Neural cell (in vitro differentiated cells): ENCODE measurements around the gene AFTPH. TPM values are rescaled to one million over a fixed set of nuclear protein-coding genes. Genes with fewer than 3 reads are reported as not detected.

Experiments
- H2AFZ ChIP-seq: fragments of 200-600, 300-800 bp; sonication (generic), shearing (Covaris generic); 2 replicates; pipeline ENCODE4 v1.6.0; 2014; ENCODE audit warnings: low read depth, mild to moderate bottlenecking, antibody characterized with exemption, low read length, moderate library complexity
- H3F3A ChIP-seq: fragments of 200-600 bp; shearing (Covaris generic); 2 replicates; pipeline ENCODE4 v1.6.1; 2016; ENCODE audit warnings: mild to moderate bottlenecking, moderate library complexity, mixed read lengths, antibody characterized with exemption, low read length; ENCODE audit not compliant: insufficient read depth, poor library complexity, severe bottlenecking
- H3K27ac ChIP-seq: fragments of 200-600, 300-800 bp; sonication (generic), shearing (Covaris generic); 2 replicates; pipeline ENCODE4 v1.5.1; 2014; ENCODE audit warnings: mild to moderate bottlenecking, low read length, moderate library complexity
- H3K27me3 ChIP-seq: fragments of 300-800, 200-600 bp; sonication (generic), shearing (Covaris generic); 2 replicates; pipeline ENCODE4 v1.6.0; 2014; ENCODE audit warnings: mild to moderate bottlenecking, low read depth, low read length, moderate library complexity; ENCODE audit not compliant: insufficient read depth
- H3K36me3 ChIP-seq: fragments of 300-800, 200-600 bp; sonication (generic), shearing (Covaris generic); 2 replicates; pipeline ENCODE4 v1.5.1; 2014; ENCODE audit warnings: mild to moderate bottlenecking, antibody characterized with exemption, low read length, moderate library complexity; ENCODE audit not compliant: insufficient read depth
- H3K4me2 ChIP-seq: fragments of 300-800, 200-600 bp; sonication (generic), shearing (Covaris generic); 2 replicates; pipeline ENCODE4 v1.6.0; 2014; ENCODE audit warnings: mild to moderate bottlenecking, low read length
- H3K4me3 ChIP-seq: fragments of 300-800, 200-600 bp; sonication (generic), shearing (Covaris generic); 2 replicates; pipeline ENCODE4 v1.5.1; 2014; ENCODE audit warnings: mild to moderate bottlenecking, low read length, moderate library complexity
- H3K79me2 ChIP-seq: fragments of 200-600 bp; shearing (Covaris generic); replicated peaks from 2 replicates; pipeline ENCODE4 v1.6.0; 2014; ENCODE audit warnings: mild to moderate bottlenecking, low read length, moderate library complexity; ENCODE audit not compliant: insufficient read depth
- H3K9ac ChIP-seq: fragments of 300-800, 200-600 bp; sonication (generic), shearing (Covaris generic); 2 replicates; pipeline ENCODE4 v1.6.1; 2016; ENCODE audit warnings: mild to moderate bottlenecking, low read length, mixed read lengths
- H3K9me2 ChIP-seq: fragments of 200-600 bp; shearing (Covaris generic); 2 replicates; pipeline ENCODE4 v1.6.1; 2016; ENCODE audit warnings: mild to moderate bottlenecking, low read length, mixed read lengths; ENCODE audit not compliant: insufficient read depth
- H3K9me3 ChIP-seq: fragments of 200-600, 300-800 bp; sonication (generic), shearing (Covaris generic); 2 replicates; pipeline ENCODE4 v1.6.1; 2016; ENCODE audit warnings: mild to moderate bottlenecking, mixed run types, low read length, moderate library complexity, mixed read lengths
- H4K20me1 ChIP-seq: fragments of 200-600 bp; shearing (Covaris generic); 2 replicates; pipeline ENCODE4 v1.6.1; 2016; ENCODE audit warnings: mild to moderate bottlenecking, mixed run types; ENCODE audit not compliant: insufficient read depth
- EP300 ChIP-seq: fragments of 450-650 bp; conservative IDR thresholded peaks from 2 replicates; pipeline ENCODE4 v1.6.1; 2014; ENCODE audit warnings: antibody characterized with exemption, mild to moderate bottlenecking, moderate library complexity; ENCODE audit not compliant: poor library complexity, severe bottlenecking
- EZH2 ChIP-seq: fragments of 200-600, 300-800 bp; shearing (Covaris generic), sonication (generic); IDR thresholded peaks from 2 replicates; pipeline ENCODE4 v1.6.1; 2014; ENCODE audit warnings: antibody characterized with exemption, low read length, borderline replicate concordance, mild to moderate bottlenecking; ENCODE audit not compliant: insufficient read depth, poor library complexity, severe bottlenecking
- MXI1 ChIP-seq: fragments of 450-650 bp; conservative IDR thresholded peaks from 2 replicates; pipeline ENCODE4 v1.6.1; 2014; ENCODE audit warnings: antibody characterized with exemption, mild to moderate bottlenecking; ENCODE audit not compliant: poor library complexity, severe bottlenecking
- POLR2AphosphoS5 ChIP-seq: IDR thresholded peaks from 2 replicates; pipeline ENCODE4 v1.6.1; 2012
- RAD21 ChIP-seq: fragments of 450-650 bp; conservative IDR thresholded peaks from 2 replicates; pipeline ENCODE4 v1.6.1; 2014; ENCODE audit warnings: antibody characterized with exemption, mild to moderate bottlenecking, moderate library complexity
- SMC3 ChIP-seq: fragments of 450-650 bp; conservative IDR thresholded peaks from 2 replicates; pipeline ENCODE4 v1.6.1; 2014; ENCODE audit warnings: antibody characterized with exemption, mild to moderate bottlenecking, moderate library complexity; ENCODE audit not compliant: poor library complexity
- TAF1 ChIP-seq: IDR thresholded peaks from 2 replicates; pipeline ENCODE4 v1.6.1; 2012; ENCODE audit warnings: low read depth
- polyA plus RNA-seq: library from polyadenylated mRNA; depleted of rRNA; stranded (reverse); fragments of >200 nt; gene quantifications from 2 replicates; pipeline ENCODE4 v1.2.3, GENCODE V29; 2014
- TF ChIP-seq, protein P1 (sequence below): IDR thresholded peaks from 2 replicates; pipeline ENCODE4 v1.6.1; 2012; ENCODE audit warnings: borderline replicate concordance
- TF ChIP-seq, protein P2 (sequence below): fragments of 450-650 bp; IDR thresholded peaks from 2 replicates; pipeline ENCODE4 v1.5.1; 2014; ENCODE audit warnings: antibody characterized with exemption, mild to moderate bottlenecking, moderate library complexity; ENCODE audit not compliant: poor library complexity, severe bottlenecking

AFTPH gene
- polyA plus RNA-seq, 1 donor from 2014 or later, result 63.0 TPM

DNA sequence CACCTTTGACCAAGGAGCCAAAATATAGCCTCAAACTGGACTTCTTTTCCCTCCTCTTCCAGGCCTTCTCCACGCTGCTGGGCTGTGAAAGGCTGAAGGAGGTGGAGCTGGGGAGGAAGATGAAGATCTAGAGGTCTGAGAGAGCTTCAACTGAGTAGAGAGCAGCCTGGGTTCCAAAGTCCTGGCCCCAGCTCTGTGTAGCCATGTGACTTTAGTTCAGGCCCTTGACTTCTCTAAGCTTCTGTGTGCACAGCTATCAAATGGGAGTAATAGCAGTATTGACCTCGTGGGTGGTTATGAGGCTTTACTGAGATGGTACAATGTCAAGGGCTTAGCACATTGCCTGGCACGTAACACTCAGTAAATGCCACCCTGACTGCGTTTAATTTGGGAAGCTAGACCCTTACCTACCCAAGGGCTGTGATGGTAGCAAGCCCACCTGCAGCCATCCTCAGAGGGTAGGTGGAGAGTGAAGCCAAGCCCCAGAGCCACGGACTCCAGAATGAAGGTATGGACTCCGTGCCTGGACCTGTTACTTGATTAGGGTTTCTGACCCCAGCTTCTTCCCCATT, 91.2 kb downstream of the AFTPH start:
- Histone ChIP-seq H3K79me2 (no peaks in the 10 kb centered on the region), H3K27ac (no peak overlapping the region), H3K9me3 (no peaks in the 10 kb centered on the region), H3K4me3 (no peak overlapping the region), H3K9ac (no peak overlapping the region), H3K9me2 (no peaks in the 10 kb centered on the region), H2AFZ (no peak overlapping the region), H4K20me1 (no peaks in the 10 kb centered on the region), H3K4me2 (no peak overlapping the region), H3K27me3 (no peaks in the 10 kb centered on the region), H3F3A (no peaks in the 10 kb centered on the region), H3K36me3 (no peaks in the 10 kb centered on the region)
- no peak for TF ChIP-seq POLR2AphosphoS5

DNA sequence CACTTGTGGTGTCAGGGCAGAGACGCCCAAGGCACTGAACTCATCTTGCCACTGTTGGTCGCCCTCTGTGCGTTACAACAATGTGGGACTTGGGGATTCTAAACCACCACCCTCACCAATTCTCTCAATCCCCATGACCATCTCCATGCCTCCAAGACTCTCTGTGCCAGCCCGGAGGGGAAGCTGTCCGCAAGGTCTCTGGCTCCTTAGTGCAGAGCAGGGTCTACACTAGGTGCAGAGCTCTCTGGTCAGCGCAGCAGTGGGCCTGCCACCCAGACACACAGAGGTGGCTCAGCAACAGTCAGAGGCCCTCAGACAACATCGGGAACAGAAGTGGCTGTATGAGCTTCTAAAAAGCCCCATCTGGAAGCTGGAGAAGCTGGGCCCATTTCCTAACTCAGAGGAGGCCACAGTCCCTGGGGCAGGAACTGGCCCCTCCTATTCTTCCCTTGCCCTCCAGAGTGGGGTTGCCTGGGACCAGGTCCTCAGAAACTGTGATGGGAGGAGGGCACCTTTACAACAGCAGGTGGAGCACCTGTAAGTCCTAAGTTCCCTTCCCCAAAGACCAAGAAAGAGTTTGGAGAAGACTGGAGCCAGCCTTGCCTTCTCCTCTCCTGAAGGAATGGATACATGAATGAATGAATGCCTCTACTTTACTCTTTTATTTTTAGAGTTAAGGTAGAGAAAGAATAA, 91.9 kb downstream of the AFTPH start:
- Histone ChIP-seq H3K27me3 (no peaks in the 10 kb centered on the region), H3K27ac (no peak overlapping the region), H3K4me3 (no peak overlapping the region), H3K79me2 (no peaks in the 10 kb centered on the region), H3F3A (no peaks in the 10 kb centered on the region), H3K9me2 (no peaks in the 10 kb centered on the region), H3K36me3 (no peaks in the 10 kb centered on the region), H2AFZ (no peak overlapping the region), H3K9ac (no peak overlapping the region), H4K20me1 (no peaks in the 10 kb centered on the region), H3K4me2 (no peak overlapping the region), H3K9me3 (no peaks in the 10 kb centered on the region)
- TF ChIP-seq, protein P1, sequence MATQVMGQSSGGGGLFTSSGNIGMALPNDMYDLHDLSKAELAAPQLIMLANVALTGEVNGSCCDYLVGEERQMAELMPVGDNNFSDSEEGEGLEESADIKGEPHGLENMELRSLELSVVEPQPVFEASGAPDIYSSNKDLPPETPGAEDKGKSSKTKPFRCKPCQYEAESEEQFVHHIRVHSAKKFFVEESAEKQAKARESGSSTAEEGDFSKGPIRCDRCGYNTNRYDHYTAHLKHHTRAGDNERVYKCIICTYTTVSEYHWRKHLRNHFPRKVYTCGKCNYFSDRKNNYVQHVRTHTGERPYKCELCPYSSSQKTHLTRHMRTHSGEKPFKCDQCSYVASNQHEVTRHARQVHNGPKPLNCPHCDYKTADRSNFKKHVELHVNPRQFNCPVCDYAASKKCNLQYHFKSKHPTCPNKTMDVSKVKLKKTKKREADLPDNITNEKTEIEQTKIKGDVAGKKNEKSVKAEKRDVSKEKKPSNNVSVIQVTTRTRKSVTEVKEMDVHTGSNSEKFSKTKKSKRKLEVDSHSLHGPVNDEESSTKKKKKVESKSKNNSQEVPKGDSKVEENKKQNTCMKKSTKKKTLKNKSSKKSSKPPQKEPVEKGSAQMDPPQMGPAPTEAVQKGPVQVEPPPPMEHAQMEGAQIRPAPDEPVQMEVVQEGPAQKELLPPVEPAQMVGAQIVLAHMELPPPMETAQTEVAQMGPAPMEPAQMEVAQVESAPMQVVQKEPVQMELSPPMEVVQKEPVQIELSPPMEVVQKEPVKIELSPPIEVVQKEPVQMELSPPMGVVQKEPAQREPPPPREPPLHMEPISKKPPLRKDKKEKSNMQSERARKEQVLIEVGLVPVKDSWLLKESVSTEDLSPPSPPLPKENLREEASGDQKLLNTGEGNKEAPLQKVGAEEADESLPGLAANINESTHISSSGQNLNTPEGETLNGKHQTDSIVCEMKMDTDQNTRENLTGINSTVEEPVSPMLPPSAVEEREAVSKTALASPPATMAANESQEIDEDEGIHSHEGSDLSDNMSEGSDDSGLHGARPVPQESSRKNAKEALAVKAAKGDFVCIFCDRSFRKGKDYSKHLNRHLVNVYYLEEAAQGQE, result no peak
- TF ChIP-seq TAF1 (no peak), POLR2AphosphoS5 (no peak), SMC3 (no peak), MXI1 (no peak), EZH2 (no peak), EP300 (no peak), RAD21 (no peak)
- TF ChIP-seq, protein P2, sequence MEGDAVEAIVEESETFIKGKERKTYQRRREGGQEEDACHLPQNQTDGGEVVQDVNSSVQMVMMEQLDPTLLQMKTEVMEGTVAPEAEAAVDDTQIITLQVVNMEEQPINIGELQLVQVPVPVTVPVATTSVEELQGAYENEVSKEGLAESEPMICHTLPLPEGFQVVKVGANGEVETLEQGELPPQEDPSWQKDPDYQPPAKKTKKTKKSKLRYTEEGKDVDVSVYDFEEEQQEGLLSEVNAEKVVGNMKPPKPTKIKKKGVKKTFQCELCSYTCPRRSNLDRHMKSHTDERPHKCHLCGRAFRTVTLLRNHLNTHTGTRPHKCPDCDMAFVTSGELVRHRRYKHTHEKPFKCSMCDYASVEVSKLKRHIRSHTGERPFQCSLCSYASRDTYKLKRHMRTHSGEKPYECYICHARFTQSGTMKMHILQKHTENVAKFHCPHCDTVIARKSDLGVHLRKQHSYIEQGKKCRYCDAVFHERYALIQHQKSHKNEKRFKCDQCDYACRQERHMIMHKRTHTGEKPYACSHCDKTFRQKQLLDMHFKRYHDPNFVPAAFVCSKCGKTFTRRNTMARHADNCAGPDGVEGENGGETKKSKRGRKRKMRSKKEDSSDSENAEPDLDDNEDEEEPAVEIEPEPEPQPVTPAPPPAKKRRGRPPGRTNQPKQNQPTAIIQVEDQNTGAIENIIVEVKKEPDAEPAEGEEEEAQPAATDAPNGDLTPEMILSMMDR, result no peak
